OCI-LY1 (cell line): ENCODE measurements around the gene STPG1.

Experiments used
- EZH2 ChIP-seq: fragments of 200-600 bp; sonication (generic), shearing (Covaris generic); IDR thresholded peaks from 2 replicates; pipeline ENCODE4 v1.8.0; 2017; ENCODE audit warnings: borderline replicate concordance, mixed run types, mild to moderate bottlenecking, antibody characterized with exemption, low read length, moderate library complexity, mixed read lengths
- TF ChIP-seq, protein P1 (sequence below): fragments of 200-600 bp; sonication (generic), shearing (Covaris generic); IDR thresholded peaks from 2 replicates; pipeline ENCODE4 v1.5.1; 2017; ENCODE audit warnings: mild to moderate bottlenecking, antibody characterized with exemption, low read length, moderate library complexity, mixed read lengths

DNA sequence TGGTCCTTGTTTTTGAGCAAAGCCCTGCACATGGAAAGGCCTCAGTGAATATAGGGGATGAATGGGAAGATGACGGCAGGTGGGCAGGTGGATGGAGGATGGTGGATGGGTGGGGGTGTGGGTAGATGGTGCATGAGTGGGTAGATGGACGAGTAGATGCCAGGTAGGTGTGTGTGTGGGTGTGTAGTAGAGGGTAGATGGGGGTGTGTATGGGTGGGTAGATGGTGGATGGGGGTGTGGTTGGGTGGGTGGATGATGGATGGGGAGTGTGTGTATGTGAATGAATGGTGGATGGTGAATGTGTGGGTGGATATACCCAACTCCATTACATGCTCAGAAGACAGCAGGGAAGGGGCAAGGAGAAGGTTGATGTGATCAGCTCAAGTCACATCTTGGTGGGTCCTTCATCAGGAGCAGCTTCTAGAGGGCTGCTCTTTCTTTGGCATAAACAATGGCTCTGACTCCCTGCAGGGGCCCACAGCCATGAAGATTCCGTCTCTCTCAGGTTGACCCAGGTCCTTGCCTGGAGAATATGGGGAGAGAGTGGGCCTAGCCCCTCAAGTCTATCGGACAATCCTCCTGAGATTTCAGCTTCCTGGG lies 60.2 kb downstream of the STPG1 start:
- TF ChIP-seq, protein P1, sequence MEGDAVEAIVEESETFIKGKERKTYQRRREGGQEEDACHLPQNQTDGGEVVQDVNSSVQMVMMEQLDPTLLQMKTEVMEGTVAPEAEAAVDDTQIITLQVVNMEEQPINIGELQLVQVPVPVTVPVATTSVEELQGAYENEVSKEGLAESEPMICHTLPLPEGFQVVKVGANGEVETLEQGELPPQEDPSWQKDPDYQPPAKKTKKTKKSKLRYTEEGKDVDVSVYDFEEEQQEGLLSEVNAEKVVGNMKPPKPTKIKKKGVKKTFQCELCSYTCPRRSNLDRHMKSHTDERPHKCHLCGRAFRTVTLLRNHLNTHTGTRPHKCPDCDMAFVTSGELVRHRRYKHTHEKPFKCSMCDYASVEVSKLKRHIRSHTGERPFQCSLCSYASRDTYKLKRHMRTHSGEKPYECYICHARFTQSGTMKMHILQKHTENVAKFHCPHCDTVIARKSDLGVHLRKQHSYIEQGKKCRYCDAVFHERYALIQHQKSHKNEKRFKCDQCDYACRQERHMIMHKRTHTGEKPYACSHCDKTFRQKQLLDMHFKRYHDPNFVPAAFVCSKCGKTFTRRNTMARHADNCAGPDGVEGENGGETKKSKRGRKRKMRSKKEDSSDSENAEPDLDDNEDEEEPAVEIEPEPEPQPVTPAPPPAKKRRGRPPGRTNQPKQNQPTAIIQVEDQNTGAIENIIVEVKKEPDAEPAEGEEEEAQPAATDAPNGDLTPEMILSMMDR: no peak
- TF ChIP-seq EZH2: no peak
